Measurements from ENCODE around the gene MCM7. TPM values are rescaled to one million over a fixed set of nuclear protein-coding genes. Genes with fewer than 3 reads are reported as not detected.

Gene MCM7
- total and polyA plus RNA-seq, 2 of the 4 experiments (the other 2 are of a cell fraction), result 104 to 137 TPM

GRCh38 chr7:100061518-100062193 lies 39.5 kb downstream of the MCM7 start:
- Histone ChIP-seq H3K9me3 (ENCODE audit: control insufficient read depth, insufficient read depth, low read length) (peaks cover 4% of the 10 kb centered on the region), H4K5ac (ENCODE audit: low read depth, low read length) (no peak overlapping the region), H2AK9ac (replicated peaks; ENCODE audit: low read depth, low read length, poor library complexity) (peak overlapping the region; percentile 30), H4K20me1 (ENCODE audit: insufficient read depth, low read length) (no peaks in the 10 kb centered on the region), H3K79me1 (ENCODE audit: low read depth in 1 of 2, low read length in 2 of 2) (peaks cover 4 to 5% of the 10 kb centered on the region in 2 experiments; a peak in 2 of 4 replicates), H2AFZ (replicated peaks; ENCODE audit: low read length, poor library complexity) (no peak overlapping the region), H2BK5ac (ENCODE audit: low read depth, low read length, poor library complexity, severe bottlenecking) (no peak overlapping the region), H3K4me1 (ENCODE audit: control insufficient read depth, insufficient read depth, low read length) (peaks cover 2% of the 10 kb centered on the region; the same call in 1 of the 2 replicates), H2BK20ac (ENCODE audit: low read depth, low read length) (no peak overlapping the region), H3K4ac (ENCODE audit: low read depth, low read length) (no peak overlapping the region), H3K14ac (replicated peaks; ENCODE audit: low read depth, low read length) (no peak overlapping the region), H4K91ac (ENCODE audit: insufficient read depth, low read depth, low read length) (no peak overlapping the region), H3K4me3 (ENCODE audit: insufficient read depth, low read depth, low read length) (no peak overlapping the region), H3K23ac (ENCODE audit: low read depth, low read length) (no peak overlapping the region), H3K27me3 (ENCODE audit: control insufficient read depth, insufficient read depth, low read length) (no peaks in the 10 kb centered on the region), H4K8ac (ENCODE audit: low read depth in 2 of 2, low read length in 2 of 2) (no peak overlapping the region), H3K56ac (ENCODE audit: extremely low read depth, insufficient read depth, low read length) (no peak overlapping the region), H3K4me2 (ENCODE audit: low read depth, low read length) (no peak overlapping the region), H2AK5ac (ENCODE audit: low read depth, low read length) (no peak overlapping the region), H2BK15ac (ENCODE audit: low read depth, low read length) (no peak overlapping the region), H3K27ac (ENCODE audit: insufficient read depth, low read length) (no peak overlapping the region), H2BK120ac (ENCODE audit: low read depth, low read length) (no peak overlapping the region), H3K18ac (ENCODE audit: low read depth, low read length) (no peak overlapping the region), H3K9me1 (ENCODE audit: insufficient read depth, low read length) (0 out of 2 replicates have a peak, but pooled peaks cover 3% of the 10 kb centered on the region), H3K36me3 (ENCODE audit: control insufficient read depth, insufficient read depth, low read length) (peaks cover 48% of the 10 kb centered on the region), H3K9ac (ENCODE audit: low read depth, low read length) (no peak overlapping the region)
- in situ Hi-C loops (cut with MboI; ENCODE audit: low sequenced_read_pairs), result no loop called here
- dilution Hi-C loops (cut with HindIII; ENCODE audit: low sequenced_read_pairs, unreplicated experiment), result no loop called here
- ChIA-PET CTCF (no interaction called here), POLR2A (ENCODE audit: unreplicated experiment) (no interaction called here)
- BruUV-seq (replicated peaks), result no TSS peak
- intact Hi-C loops (cut with micrococcal nuclease), result no loop called here
- TF ChIP-seq USF2 (IDR thresholded peaks at IDR 0.05; ENCODE audit: low read depth, low read length) (no peak), RFX5 (IDR thresholded peaks at IDR 0.05; ENCODE audit: low read depth, low read length) (no peak), RAD21 (IDR thresholded peaks at IDR 0.05; ENCODE audit: low read length) (no peak), CEBPB (IDR thresholded peaks at IDR 0.05; ENCODE audit: low read depth, low read length) (no peak), MAFK (IDR thresholded peaks at IDR 0.05; ENCODE audit: low read depth, low read length) (no peak), NFE2L2 (IDR thresholded peaks at IDR 0.05; ENCODE audit: low read depth, low read length) (no peak), POLR2A (IDR thresholded peaks at IDR 0.05; ENCODE audit: low read depth, low read length) (no peak), BHLHE40 (IDR thresholded peaks at IDR 0.05; ENCODE audit: low read depth, low read length) (no peak), CTCF (conservative IDR thresholded peaks at IDR 0.05; ENCODE audit: low read depth, low read length) (no peak), FOS (IDR thresholded peaks at IDR 0.05; ENCODE audit: low read depth, low read length) (no peak), CHD1 (IDR thresholded peaks at IDR 0.05; ENCODE audit: low read depth, low read length) (no peak), MXI1 (IDR thresholded peaks at IDR 0.05; ENCODE audit: borderline replicate concordance, low read depth, low read length) (no peak), MAZ (IDR thresholded peaks at IDR 0.05; ENCODE audit: borderline replicate concordance, low read depth, low read length) (no peak), RCOR1 (IDR thresholded peaks at IDR 0.05; ENCODE audit: insufficient replicate concordance, low read length) (no peak), SMC3 (IDR thresholded peaks at IDR 0.05; ENCODE audit: low read depth, low read length) (no peak), ELK1 (IDR thresholded peaks at IDR 0.05; ENCODE audit: borderline replicate concordance, low read depth, low read length) (no peak)
- ATAC-seq (ENCODE audit: low read depth) (no peak), DNase-seq (no peak)
- 100% methylated on average over 1 of the region's 11 CpGs; no CpG with 5 or more reads in 1 of the 2 experiments for WGBS, 2 experiments (ENCODE audit: extremely low coverage in 2 of 2, insufficient read length in 1 of 2)
